SH-SY5Y (cell line): ENCODE data around the gene ANO4.

Source experiments
- GATA2 ChIP-seq: IDR thresholded peaks from 2 replicates; pipeline ENCODE4 v1.6.1; 2011; ENCODE audit warnings: mild to moderate bottlenecking, low read depth, low read length
- GATA3 ChIP-seq: IDR thresholded peaks from 2 replicates; pipeline ENCODE4 v1.6.1; 2011; ENCODE audit warnings: low read depth, mild to moderate bottlenecking, low read length, moderate library complexity

ANO4 gene

GRCh38 chr12:101038289-101038871, 243.8 kb downstream of the ANO4 start:
- TF ChIP-seq GATA3, result no peak
- no peak for TF ChIP-seq GATA2

DNA sequence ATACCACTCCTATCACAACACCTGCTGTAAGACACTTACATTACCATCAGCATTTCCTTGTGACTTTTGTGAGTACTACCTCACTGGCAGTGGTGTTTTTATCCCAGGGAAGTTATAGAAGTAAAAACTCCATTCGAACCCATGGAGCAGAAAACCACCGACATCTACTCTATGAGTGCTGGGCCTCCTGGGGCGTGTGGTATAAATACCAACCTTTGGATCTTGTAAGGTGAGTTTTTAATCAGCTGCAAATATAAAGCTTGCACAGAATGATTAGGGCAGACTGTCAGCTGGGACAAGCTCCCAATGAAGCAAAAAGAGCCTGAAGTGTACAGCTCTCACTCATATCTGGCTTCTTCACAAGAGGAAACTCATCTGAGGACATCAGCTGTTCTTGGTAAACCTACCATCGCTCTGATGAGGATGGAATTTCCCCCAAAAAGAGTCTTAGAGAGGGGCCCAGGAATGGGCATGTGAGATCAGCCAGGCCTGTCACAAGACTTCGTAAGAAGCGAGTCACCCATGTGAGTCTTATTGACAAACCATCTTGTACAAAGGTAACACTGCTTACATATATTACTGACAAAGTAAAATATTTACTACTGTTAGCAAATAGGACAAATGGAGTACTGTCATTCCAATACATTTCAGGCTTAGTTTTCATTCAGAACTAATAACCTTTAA, 245.4 kb downstream of the ANO4 start:
- no peak for TF ChIP-seq GATA3

DNA sequence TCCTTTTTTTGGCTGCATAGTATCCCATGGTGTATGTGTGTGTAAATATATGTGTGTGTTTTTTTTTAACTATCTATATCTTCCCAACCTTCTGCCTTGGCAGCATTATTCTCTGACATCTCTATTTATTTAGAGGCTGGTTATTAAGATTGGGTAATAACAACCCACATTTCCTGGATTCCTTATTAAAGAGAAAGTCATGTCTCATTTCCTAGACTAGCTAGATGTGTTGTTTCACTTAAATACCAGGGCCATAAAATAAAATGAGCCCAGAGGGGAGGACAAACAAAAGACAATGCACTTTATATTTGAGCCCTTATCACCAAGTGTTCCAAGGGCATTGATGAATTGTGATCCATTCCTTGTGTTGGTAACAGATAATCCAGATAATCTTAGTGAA, 246.4 kb downstream of the ANO4 start:
- TF ChIP-seq GATA2, result no peak
- no peak for TF ChIP-seq GATA3

- TF ChIP-seq GATA3 (no peak), GATA2 (no peak)
Measured at GRCh38 chr12:101042211-101042610, 247.6 kb downstream of the ANO4 start.

DNA sequence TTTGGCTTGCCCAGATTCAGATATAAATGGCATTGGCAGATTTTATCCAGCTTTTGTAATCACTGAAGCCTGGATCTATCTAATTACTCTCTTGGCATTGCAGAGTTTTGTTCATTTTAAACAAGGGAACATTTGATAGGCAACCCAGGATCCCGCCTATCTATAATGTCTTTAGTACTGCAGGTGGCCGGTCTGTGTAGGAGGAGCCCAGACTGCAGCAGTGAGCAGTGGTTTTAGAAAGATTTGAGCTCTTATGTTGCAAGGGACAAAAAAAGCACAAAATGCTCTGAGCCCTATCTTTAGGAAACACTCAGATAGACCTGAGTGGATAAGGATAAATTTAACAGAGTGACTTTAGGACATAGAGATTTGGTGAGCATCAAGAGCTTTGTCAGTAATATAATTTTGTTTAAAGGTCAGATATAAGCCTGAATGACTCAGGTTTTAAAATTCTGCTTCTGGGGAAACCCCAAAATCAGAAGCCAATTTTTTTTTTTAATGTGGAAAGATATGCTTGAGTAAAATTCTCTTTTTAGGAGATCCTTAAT, 250.0 kb downstream of the ANO4 start:
- TF ChIP-seq GATA2 (no peak), GATA3 (no peak)

DNA sequence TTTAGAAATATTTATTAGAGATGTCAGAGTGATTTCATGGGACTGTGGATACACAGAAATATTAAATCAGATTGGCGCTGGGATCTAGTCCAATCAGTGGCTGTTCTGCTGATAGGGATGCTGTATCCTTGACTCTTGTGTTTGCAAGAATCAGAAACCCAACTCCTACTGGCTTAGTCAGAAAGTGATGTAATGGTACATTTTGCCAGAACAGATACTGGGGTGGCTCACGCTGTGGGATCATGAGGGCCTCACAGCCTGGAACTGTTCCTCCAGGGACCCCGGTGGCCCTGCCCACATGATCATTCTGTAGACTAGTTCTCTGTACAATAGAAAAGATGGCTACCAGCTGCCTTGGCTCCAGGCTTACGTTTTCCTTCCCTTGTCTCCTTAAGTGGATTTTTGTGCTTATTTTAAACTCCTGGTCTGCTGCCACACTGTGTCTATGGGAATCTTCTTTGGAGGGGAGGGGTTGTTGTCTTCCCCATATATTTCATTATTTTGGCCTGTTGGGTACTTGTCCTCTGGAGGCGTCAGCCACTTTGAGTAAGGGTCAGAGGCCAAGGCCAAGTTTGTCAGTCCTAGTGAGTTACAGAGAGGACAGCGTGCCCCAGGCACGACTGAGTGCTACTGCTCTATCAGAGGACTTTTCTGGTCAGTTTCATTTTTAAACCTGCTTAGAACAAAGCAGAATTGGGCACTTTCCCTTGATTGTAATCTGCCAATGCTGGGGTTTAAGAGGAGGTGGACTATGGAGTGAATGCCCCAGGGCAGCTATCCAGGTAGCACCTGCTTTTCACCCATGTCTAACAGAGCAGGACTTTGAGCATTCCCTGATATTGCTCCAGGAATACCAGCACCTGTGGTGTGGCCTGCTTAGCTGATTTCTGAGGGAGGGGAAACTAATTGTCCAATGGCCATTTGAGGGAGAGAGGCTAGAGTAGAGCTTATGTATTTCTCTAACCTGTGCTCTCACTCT, 251.2 kb downstream of the ANO4 start:
- TF ChIP-seq GATA2, result no peak
- no peak for TF ChIP-seq GATA3

- TF ChIP-seq GATA2, result no peak
- TF ChIP-seq GATA3, result no peak
Measured at GRCh38 chr12:101047652-101048051, 253.1 kb downstream of the ANO4 start.

- TF ChIP-seq GATA2 (no peak), GATA3 (no peak)
Measured at GRCh38 chr12:101050631-101051030, 256.1 kb downstream of the ANO4 start.

DNA sequence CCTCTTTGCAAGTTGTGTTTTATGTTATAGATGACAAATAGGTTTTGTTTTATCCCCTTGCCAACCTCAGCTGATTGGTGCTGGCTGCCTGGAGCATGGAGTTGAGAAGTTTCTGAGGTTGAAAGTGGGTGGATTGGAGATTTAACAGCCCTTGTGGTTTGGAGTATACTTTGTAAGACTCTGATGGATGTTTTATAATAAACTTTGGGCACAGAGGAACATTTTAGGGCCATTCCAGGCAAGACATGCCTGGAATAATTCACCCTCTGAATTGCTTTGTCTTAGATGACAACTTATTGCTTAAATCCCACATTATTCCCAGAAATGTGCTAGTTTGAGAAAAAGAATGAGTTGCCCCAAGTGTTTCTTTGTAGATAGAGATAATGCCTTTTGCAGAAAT, 256.6 kb downstream of the ANO4 start:
- TF ChIP-seq GATA2 (no peak), GATA3 (no peak)

DNA sequence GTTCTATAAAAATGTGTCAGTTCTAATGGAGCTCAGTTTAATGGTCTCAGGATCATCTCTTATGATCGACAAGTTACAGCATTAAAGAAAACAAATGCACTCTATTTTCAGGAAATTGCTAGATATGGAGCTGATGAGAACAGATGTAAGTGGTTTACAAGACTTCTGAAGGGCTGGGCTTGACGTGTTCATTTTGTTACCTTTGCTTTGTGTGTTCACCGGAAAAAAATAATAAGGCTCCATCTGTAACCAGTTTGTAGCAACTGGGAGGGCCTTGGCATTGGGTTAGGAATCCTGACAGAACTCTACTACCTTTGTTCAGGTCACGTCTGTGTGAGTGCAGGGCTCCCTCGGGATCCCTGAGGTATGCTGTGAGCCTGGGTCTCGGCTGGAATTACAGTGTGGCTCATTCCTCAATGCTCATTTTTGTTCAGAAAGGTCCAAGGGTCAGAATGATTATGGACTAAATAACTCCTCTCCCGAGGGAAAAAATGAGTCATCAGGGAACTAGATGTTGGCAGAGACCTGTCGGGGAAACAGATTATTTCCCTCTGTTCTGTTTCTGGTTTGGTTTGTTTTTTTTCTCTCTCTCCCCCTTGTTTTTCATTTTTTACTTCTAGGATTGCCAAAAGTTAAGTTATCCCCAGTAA, 257.4 kb downstream of the ANO4 start:
- TF ChIP-seq GATA2 (no peak), GATA3 (no peak)

GRCh38 chr12:101053203-101053602, 258.6 kb downstream of the ANO4 start:
- no peak for TF ChIP-seq GATA2
- TF ChIP-seq GATA3, result no peak

DNA sequence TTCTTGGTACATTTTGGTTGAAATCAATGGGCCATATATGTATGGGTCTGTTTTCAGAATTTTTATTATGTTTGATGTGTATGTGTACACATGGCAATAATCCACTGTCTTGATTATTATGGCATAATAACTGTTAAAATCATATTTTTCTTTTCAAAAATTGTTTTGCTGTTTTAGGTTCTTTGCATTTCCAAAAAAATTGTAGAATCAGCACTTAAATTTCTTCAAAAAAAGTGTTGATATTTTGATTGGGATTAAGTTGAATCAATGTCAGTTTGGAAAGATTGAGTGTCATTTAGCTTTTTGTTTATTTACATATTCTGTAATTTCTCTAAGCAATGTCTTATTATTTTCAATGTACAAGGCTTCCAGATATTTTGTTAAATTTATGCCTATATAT, 261.4 kb downstream of the ANO4 start:
- TF ChIP-seq GATA2 (no peak), GATA3 (no peak)

DNA sequence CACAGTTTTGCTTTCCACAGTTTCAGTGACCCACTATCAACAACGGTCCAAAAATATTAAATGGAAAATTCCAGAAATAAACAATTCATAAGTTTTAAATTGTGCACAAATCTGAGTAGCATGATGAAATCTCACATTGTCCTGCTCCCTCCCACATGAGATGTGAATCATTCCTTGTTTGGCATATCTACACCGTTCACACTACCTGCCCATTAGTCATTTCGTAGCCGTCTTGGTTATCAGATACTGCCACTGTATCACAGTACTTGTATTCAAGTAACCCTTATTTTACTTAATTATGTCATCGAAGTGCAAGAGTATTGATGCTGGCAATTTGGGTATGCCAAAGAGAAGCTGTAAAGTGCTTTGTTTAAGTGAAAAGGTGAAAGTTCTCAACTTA, 270.1 kb downstream of the ANO4 start:
- TF ChIP-seq GATA2 (no peak), GATA3 (no peak)

GRCh38 chr12:101066489-101066888, 271.9 kb downstream of the ANO4 start:
- TF ChIP-seq GATA2, result no peak
